Type B pancreatic cell (in vitro differentiated cells): Measurements from ENCODE around the gene SMPDL3A. TPM values are rescaled to one million over a fixed set of nuclear protein-coding genes. Genes with fewer than 3 reads are reported as not detected.

Experiments used
- DNase-seq: peaks from one replicate; pipeline ENCODE4 v3.0.0; 2021; ENCODE audit warnings: mixed read lengths; ENCODE audit not compliant: unreplicated experiment; ENCODE audit errors: extremely low spot score
- H3K27ac Mint-ChIP-seq: 2 replicates; pipeline ENCODE4 v1.8.0; 2021; ENCODE audit warnings: mild to moderate bottlenecking, mixed read lengths
- H3K27me3 Mint-ChIP-seq: 2 replicates; pipeline ENCODE4 v1.8.0; 2021; ENCODE audit warnings: mixed read lengths
- H3K36me3 Mint-ChIP-seq: 2 replicates; pipeline ENCODE4 v1.8.0; 2021; ENCODE audit warnings: mixed read lengths
- H3K4me1 Mint-ChIP-seq: one replicate; pipeline ENCODE4 v1.8.0; 2021; ENCODE audit warnings: mixed read lengths; ENCODE audit not compliant: unreplicated experiment
- H3K4me3 Mint-ChIP-seq: 2 replicates; pipeline ENCODE4 v1.8.0; 2021; ENCODE audit warnings: mild to moderate bottlenecking, mixed read lengths
- H3K9me3 Mint-ChIP-seq: 2 replicates; pipeline ENCODE4 v1.8.0; 2021; ENCODE audit warnings: mixed read lengths
- CTCF ChIP-seq: fragments of 200-600 bp; sonication (generic); conservative IDR thresholded peaks from 2 replicates; pipeline ENCODE4 v1.5.0; 2021; ENCODE audit warnings: antibody characterized with exemption, mild to moderate bottlenecking
- total RNA-seq: library from RNA; stranded (reverse); gene quantifications from 2 replicates; pipeline ENCODE4 v1.2.1, GENCODE V29; 2021; ENCODE audit warnings: low replicate concordance

Gene SMPDL3A
- total RNA-seq, 1 donor from 2014 or later = 9.4 TPM

GRCh38 chr6:122778302-122778701, 10.8 kb upstream of the SMPDL3A start:
- no peak overlapping the region for H3K4me3 Mint-ChIP-seq
- no peaks in the 10 kb centered on the region for H3K27me3 Mint-ChIP-seq
- no peak for TF ChIP-seq CTCF
- H3K27ac Mint-ChIP-seq = no peak overlapping the region
- no peaks in the 10 kb centered on the region for H3K36me3 Mint-ChIP-seq
- peaks cover 10% of the 10 kb centered on the region for H3K4me1 Mint-ChIP-seq
- no peak for DNase-seq
- H3K9me3 Mint-ChIP-seq = peaks cover 4% of the 10 kb centered on the region

GRCh38 chr6:122778985-122779661, 9.9 kb upstream of the SMPDL3A start:
- H3K36me3 Mint-ChIP-seq = no peaks in the 10 kb centered on the region
- DNase-seq = no peak
- H3K27me3 Mint-ChIP-seq = no peaks in the 10 kb centered on the region
- H3K27ac Mint-ChIP-seq = no peak overlapping the region
- TF ChIP-seq CTCF = no peak
- H3K9me3 Mint-ChIP-seq = peaks cover 4% of the 10 kb centered on the region
- H3K4me1 Mint-ChIP-seq = peaks cover 10% of the 10 kb centered on the region
- no peak overlapping the region for H3K4me3 Mint-ChIP-seq

- Mint-ChIP-seq H3K9me3 (peaks cover 4% of the 10 kb centered on the region), H3K27ac (no peak within 1 kb of the TSS), H3K4me1 (peaks cover 10% of the 10 kb centered on the region), H3K27me3 (no peaks in the 10 kb centered on the region), H3K36me3 (no peaks in the 10 kb centered on the region), H3K4me3 (peak within 1 kb of the TSS; percentile 21)
- DNase-seq = no peak
- TF ChIP-seq CTCF = no peak
Observed at GRCh38 chr6:122779667-122780066, 9.4 kb upstream of the SMPDL3A start, which contains the start of gene FABP7. Gene FABP7, plus strand, starts transcription at chr6:122779716. Its CDS starts 79 bp downstream, at chr6:122779795.

- Mint-ChIP-seq H3K9me3 (peaks cover 4% of the 10 kb centered on the region), H3K4me3 (no peak overlapping the region), H3K27ac (no peak overlapping the region), H3K4me1 (peaks cover 10% of the 10 kb centered on the region), H3K27me3 (no peaks in the 10 kb centered on the region), H3K36me3 (no peaks in the 10 kb centered on the region)
- TF ChIP-seq CTCF = no peak
- DNase-seq = no peak
Observed at GRCh38 chr6:122780114-122780513, 8.9 kb upstream of the SMPDL3A start.

GRCh38 chr6:122781716-122782115, 7.3 kb upstream of the SMPDL3A start:
- Mint-ChIP-seq H3K27ac (no peak overlapping the region), H3K4me3 (no peak overlapping the region), H3K27me3 (no peaks in the 10 kb centered on the region), H3K4me1 (peaks cover 10% of the 10 kb centered on the region), H3K9me3 (no peaks in the 10 kb centered on the region), H3K36me3 (no peaks in the 10 kb centered on the region)
- no peak for TF ChIP-seq CTCF
- DNase-seq = no peak
